ENCODE measurements around the gene ATG9B. TPM values are rescaled to one million over a fixed set of nuclear protein-coding genes. Genes with fewer than 3 reads are reported as not detected.

Gene ATG9B
- polyA plus RNA-seq, 2 of the 4 experiments (the other 2 are of a cell fraction), result 0.06 to 0.23 TPM

DNA sequence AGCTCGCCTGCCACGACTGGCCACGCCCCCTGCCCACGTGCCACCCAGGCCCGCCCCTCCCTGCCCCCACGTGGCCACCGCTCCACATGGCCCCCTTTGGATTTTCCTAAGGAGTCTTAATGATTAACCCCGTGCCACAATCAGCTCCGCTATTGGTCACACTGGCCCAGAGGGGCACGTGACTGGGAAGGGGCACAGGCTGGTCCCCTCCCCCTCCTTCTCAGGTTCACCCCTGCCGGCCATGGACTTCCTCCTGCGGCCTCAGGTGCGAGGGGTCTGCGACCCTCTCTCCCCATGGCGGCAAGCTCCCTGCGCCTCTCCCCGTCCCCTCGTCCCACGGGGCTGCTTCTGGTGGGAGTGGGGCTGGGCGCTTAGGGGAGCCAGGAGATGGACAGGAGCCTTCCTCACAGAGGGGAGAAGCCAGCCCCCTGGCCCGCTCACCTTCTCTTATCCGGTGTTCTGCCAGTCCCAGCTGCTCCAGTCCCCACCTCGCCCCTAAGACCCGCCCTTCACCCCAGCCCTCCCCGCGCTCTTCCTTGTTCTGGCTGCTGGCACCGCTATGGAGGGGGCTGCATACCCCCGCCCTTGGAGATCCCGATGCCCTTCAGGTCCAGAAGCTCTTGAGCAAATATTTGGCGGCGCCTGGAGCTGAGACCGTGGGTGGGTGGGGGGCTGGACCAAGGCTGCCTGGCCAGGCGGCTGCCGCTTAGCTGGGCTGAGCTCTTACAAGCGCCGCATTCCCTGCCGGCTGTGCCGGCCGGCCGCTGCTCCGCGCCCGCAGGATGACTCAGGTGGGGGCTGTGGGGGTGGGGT is 38.3 kb upstream of the ATG9B start:
- TF ChIP-seq POLR2A (IDR thresholded peaks at IDR 0.05; ENCODE audit: low read length), result peak; percentile 31
- TF ChIP-seq RAD21 (conservative IDR thresholded peaks at IDR 0.05 in 1 of 2, IDR thresholded peaks at IDR 0.05 in 1 of 2), result no peak
- TF ChIP-seq CHD2 (IDR thresholded peaks at IDR 0.05; ENCODE audit: low read length, partially characterized antibody), result peak; percentile 27
- TF ChIP-seq RARB (CRISPR knock-in tag; IDR thresholded peaks at IDR 0.05), result no peak
- TF ChIP-seq JUN (IDR thresholded peaks at IDR 0.05), result peak in 1 of 2 experiments; percentile 38; a peak in 2 of 5 replicates
- TF ChIP-seq, protein P1, sequence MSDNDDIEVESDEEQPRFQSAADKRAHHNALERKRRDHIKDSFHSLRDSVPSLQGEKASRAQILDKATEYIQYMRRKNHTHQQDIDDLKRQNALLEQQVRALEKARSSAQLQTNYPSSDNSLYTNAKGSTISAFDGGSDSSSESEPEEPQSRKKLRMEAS (IDR thresholded peaks at IDR 0.05), result peak; percentile 97
- no peak for TF ChIP-seq SREBF2 (IDR thresholded peaks at IDR 0.05)
- TF ChIP-seq, protein P2, sequence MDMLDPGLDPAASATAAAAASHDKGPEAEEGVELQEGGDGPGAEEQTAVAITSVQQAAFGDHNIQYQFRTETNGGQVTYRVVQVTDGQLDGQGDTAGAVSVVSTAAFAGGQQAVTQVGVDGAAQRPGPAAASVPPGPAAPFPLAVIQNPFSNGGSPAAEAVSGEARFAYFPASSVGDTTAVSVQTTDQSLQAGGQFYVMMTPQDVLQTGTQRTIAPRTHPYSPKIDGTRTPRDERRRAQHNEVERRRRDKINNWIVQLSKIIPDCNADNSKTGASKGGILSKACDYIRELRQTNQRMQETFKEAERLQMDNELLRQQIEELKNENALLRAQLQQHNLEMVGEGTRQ (IDR thresholded peaks at IDR 0.05), result peak; percentile 99
- TF ChIP-seq MYC (IDR thresholded peaks at IDR 0.05; ENCODE audit: borderline replicate concordance, low read length), result peak; percentile 98
- TF ChIP-seq, protein P3, sequence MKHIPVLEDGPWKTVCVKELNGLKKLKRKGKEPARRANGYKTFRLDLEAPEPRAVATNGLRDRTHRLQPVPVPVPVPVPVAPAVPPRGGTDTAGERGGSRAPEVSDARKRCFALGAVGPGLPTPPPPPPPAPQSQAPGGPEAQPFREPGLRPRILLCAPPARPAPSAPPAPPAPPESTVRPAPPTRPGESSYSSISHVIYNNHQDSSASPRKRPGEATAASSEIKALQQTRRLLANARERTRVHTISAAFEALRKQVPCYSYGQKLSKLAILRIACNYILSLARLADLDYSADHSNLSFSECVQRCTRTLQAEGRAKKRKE (CRISPR knock-in tag; IDR thresholded peaks at IDR 0.05; ENCODE audit: low read depth), result no peak
- TF ChIP-seq, protein P4, sequence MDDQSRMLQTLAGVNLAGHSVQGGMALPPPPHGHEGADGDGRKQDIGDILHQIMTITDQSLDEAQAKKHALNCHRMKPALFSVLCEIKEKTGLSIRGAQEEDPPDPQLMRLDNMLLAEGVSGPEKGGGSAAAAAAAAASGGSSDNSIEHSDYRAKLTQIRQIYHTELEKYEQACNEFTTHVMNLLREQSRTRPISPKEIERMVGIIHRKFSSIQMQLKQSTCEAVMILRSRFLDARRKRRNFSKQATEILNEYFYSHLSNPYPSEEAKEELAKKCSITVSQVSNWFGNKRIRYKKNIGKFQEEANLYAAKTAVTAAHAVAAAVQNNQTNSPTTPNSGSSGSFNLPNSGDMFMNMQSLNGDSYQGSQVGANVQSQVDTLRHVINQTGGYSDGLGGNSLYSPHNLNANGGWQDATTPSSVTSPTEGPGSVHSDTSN (IDR thresholded peaks at IDR 0.05), result peak; percentile 52; the same call in 1 of the 2 replicates
- peak; percentile 89 for TF ChIP-seq BHLHE40 (IDR thresholded peaks at IDR 0.05; ENCODE audit: low read depth, low read length)
- no peak for TF ChIP-seq CTCF (IDR thresholded peaks at IDR 0.05)
- no peak for TF ChIP-seq ZFP36 (IDR thresholded peaks at IDR 0.05; ENCODE audit: borderline replicate concordance, partially characterized antibody)
- no peak for TF ChIP-seq EP300 (IDR thresholded peaks at IDR 0.05)
- 0 out of 2 replicates have a peak, but pooled peaks have one; percentile 43 for TF ChIP-seq TFCP2L1 (CRISPR knock-in tag; IDR thresholded peaks at IDR 0.05)
- 0 out of 2 replicates have a peak, but pooled peaks have one; percentile 15 for TF ChIP-seq GATA3 (IDR thresholded peaks at IDR 0.05; ENCODE audit: borderline replicate concordance)
- no peak for TF ChIP-seq ZC3H11A (IDR thresholded peaks at IDR 0.05)
- Histone ChIP-seq H3K4me2 (peak overlapping the region; percentile 92), H3K4me3 (peak overlapping the region; percentile 86), H3K9me3 (no peaks in the 10 kb centered on the region), H3K27ac (peak overlapping the region; percentile 99), H3K4me1 (peaks cover 37% of the 10 kb centered on the region)
- no peak for FAIRE-seq
- peak; percentile 97 to 98 for DNase-seq (ENCODE audit: low read depth in 1 of 2, low spot score in 1 of 2)
- CTCF ChIA-PET, result interaction anchor here (1.3 to 5.7 kb wide), 12 partner anchors 10 to 164 kb away, joined by 3 to 64 read pairs (median 8); partner anchors contain the start of genes ABCB8 and AGAP3
- ATAC-seq, result peak; percentile 8 to 55; a peak in 5 of 6 replicates
- POLR2A ChIA-PET, result interaction anchor here (0.5 to 2.2 kb wide), 9 partner anchors 8 to 85 kb away, joined by 3 to 20 read pairs (median 6); partner anchors contain the start of genes ABCB8, AGAP3 and FASTK
- 4% methylated on average over 10 of the region's 43 CpGs for WGBS (ENCODE audit: missing lambda C conversion rate)

DNA sequence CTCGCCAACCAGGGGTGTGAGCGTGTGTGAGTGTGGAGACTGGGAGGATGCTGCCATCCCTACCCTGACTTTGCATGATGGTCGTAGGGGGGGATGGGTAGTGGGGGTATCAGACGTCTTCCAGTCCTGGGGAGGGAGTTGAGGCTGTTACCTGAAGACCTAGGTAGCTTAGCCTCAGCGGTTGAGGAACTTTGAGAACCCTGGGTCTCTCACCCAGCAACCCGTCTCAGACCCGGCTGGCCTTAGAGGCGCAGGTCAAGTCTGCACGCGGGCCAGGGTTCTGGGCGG is 37.8 kb upstream of the ATG9B start:
- Histone ChIP-seq H3K9me3 (no peaks in the 10 kb centered on the region), H3K4me1 (peaks cover 39% of the 10 kb centered on the region), H3K4me2 (peak overlapping the region; percentile 92), H3K4me3 (peak overlapping the region; percentile 86), H3K27ac (peak overlapping the region; percentile 99)
- ATAC-seq (peak in 1 of 2 experiments; percentile 46; a peak in 3 of 6 replicates), FAIRE-seq (no peak), DNase-seq (ENCODE audit: low read depth in 1 of 2, low spot score in 1 of 2) (no peak)
- WGBS (ENCODE audit: missing lambda C conversion rate), result 0% methylated on average over 7 of the region's 11 CpGs
- POLR2A ChIA-PET, result interaction anchor here (0.5 to 2.2 kb wide), 8 partner anchors 9 to 37 kb away, joined by 4 to 20 read pairs (median 8); partner anchors contain the start of genes ABCB8, AGAP3 and FASTK
- CTCF ChIA-PET, result interaction anchor here (1.3 to 5.7 kb wide), 10 partner anchors 12 to 164 kb away, joined by 3 to 64 read pairs (median 8); partner anchors contain the start of genes ABCB8 and AGAP3
- TF ChIP-seq RAD21 (conservative IDR thresholded peaks at IDR 0.05 in 1 of 2, IDR thresholded peaks at IDR 0.05 in 1 of 2) (no peak), MAZ (IDR thresholded peaks at IDR 0.05; ENCODE audit: borderline replicate concordance, low read depth, low read length) (no peak), POLR2AphosphoS2 (conservative IDR thresholded peaks at IDR 0.05; ENCODE audit: low read length) (no peak), HOXA7 (CRISPR knock-in tag; IDR thresholded peaks at IDR 0.05) (no peak), ZC3H11A (IDR thresholded peaks at IDR 0.05) (no peak), ESRRA (IDR thresholded peaks at IDR 0.05; ENCODE audit: borderline replicate concordance, low read length) (no peak), NFE2L2 (conservative IDR thresholded peaks at IDR 0.05; ENCODE audit: low read length) (no peak), CTCF (IDR thresholded peaks at IDR 0.05) (no peak), NPAS2 (CRISPR knock-in tag; IDR thresholded peaks at IDR 0.05; ENCODE audit: borderline replicate concordance) (no peak), POLR2A (IDR thresholded peaks at IDR 0.05; ENCODE audit: low read length) (peak; percentile 10; the same call in 1 of the 2 replicates), FOSB (CRISPR knock-in tag; IDR thresholded peaks at IDR 0.05) (no peak), FOXS1 (CRISPR knock-in tag; IDR thresholded peaks at IDR 0.05) (no peak)
- TF ChIP-seq, protein P3 (CRISPR knock-in tag; IDR thresholded peaks at IDR 0.05; ENCODE audit: low read depth), result no peak

All from A549 (cell line).